ENCODE data around the gene SOX18.

SOX18 gene

DNA sequence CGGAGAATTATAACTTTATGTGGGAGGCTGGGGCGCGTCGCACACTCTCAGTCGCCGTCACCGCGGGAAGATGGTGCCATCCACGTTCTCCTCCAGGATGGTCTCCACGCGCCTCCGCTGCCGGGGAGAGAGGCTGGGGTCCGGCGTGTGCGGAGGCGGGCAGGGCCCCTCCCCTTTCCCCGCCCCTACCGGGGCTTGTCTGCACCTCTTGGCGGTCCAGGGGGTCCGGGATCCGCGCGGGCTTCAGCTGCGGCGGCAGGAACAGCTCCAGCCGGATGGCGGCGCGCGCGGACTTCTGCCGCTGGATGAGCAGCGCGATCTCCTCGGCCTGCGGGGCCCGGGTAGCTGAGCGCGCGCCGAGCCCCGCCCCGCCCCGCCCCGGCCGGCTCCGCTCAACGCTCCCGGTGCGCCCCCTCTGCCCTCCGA is 34.0 kb upstream of the SOX18 start:
- Mint-ChIP-seq H3K4me3 (peak overlapping the region; percentile 81), H3K9me3 (no peaks in the 10 kb centered on the region), H3K27me3 (peaks cover 2% of the 10 kb centered on the region), H3K27ac (no peak overlapping the region), H3K4me1 (peaks cover 35% of the 10 kb centered on the region), H3K36me3 (no peaks in the 10 kb centered on the region)

DNA sequence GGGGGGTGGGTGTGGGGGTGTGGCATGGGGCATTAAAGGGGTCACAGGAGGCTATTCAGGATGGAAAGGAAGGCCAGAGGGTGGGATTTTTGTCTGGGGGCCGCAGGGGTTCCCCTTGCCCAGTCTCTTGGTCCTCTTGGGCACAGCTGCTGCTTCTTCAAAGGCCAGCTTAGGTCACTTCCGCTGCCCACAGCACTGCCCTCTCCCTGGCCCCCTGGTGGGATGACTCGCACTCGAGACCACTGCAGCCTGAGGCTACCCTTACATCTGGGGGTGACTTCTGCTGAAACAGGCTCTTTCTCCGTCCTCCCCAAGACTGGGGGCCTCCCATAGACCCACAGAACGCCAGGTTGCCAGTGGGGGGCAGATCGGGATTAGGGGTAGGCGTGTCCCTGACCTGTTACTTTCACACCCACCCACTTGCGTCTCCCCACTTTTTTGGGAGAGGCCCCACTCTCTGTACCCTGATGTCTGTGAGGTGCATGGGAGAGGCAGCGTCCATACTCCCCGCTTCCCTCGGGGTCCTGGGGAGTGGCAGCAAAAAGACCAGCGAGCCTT is 33.5 kb upstream of the SOX18 start:
- Mint-ChIP-seq H3K4me3 (peak overlapping the region; percentile 81), H3K27me3 (peaks cover 2% of the 10 kb centered on the region), H3K9me3 (no peaks in the 10 kb centered on the region), H3K4me1 (peaks cover 37% of the 10 kb centered on the region), H3K27ac (no peak overlapping the region), H3K36me3 (no peaks in the 10 kb centered on the region)

DNA sequence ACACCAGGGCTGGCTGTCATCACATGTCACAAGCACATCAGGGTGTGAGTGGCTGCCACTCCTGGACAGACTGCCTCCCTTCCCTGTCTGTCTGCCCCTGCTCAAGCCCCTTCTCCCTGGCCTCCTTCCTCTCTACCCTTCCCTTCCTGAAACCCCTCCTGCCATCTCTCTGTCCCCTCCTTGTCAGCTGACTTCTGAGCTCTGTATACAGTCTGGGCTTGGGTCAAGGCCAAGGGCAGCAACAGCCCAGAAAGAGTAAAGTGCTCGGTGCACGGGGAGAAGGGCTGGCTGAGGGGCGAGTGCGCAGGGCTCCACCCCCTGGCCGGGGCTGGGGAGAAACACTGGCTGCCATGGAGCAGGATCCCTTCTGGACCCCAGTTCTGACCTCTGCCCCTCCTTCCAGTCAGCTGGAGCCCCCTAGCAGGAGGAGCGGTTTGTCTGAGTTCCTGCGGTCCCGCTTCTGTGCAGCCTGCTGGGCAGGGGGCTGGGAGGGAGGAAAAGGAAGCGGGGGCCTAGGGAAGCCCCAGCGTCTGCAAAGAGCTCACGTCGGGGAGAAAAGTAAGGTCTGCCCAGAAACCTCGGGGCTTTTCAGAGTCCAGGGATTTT is 32.8 kb upstream of the SOX18 start:
- Mint-ChIP-seq H3K27ac (no peak overlapping the region), H3K4me3 (peak overlapping the region; percentile 44), H3K27me3 (peaks cover 2% of the 10 kb centered on the region), H3K4me1 (peaks cover 40% of the 10 kb centered on the region), H3K9me3 (no peaks in the 10 kb centered on the region), H3K36me3 (no peaks in the 10 kb centered on the region)

DNA sequence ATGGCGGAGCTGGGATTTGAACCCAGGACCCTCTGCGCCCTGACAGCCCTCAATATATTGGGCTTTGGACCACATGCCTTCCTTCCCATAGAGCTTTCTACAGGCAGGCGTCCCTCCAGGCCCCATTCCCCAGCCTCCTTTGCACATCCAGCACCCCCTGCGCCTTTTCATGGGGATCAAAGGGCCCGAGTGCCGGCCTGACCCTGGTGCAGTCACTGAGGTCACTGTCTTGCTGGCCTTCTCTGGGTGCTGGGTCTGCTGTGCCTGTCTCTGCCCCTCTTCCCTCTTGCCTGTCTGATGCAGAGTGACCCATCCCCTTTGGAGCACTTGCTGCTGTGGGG is 32.2 kb upstream of the SOX18 start:
- H3K27ac Mint-ChIP-seq: no peak overlapping the region
- peaks cover 40% of the 10 kb centered on the region for H3K4me1 Mint-ChIP-seq
- H3K4me3 Mint-ChIP-seq: peak overlapping the region; percentile 24

DNA sequence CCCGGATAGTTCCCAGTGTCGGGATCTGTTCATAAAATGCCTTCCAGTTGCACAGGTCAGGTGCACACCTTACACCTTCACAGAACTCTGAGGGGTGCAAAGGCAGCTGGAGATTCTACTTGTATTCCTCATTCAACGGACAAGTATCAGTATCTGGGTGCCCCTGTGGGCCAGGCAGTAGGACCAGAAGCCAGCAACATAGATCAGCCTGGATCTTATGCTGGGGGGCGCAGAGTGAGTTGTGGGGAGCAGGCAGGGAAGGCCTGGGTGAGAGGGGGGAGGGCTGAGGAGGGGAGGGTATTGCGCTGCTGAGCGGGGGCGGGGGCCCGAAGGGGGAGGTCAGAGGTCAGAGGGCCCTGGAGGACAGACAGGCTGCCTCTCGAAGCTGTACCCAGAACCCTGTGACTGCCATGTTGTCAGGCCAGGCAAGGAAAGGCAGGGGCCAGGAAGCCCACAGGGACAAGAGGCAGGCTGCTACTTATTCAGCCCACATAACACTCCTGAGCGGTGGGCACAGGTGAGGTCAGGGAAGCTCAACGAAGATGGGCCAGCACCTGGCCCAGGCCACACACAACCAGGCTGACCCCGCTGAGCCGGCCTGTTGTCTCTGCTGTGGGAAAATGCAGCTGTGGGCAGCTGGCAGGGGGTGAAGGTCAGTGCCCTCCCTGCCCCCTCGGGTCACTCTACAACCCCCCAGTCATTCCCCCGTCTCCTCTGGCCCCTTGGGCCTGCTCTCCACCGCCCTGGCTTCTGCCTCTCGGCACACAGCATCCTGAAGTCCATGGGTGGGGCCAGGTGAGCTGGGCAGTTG is 31.6 kb upstream of the SOX18 start:
- H3K36me3 Mint-ChIP-seq: no peaks in the 10 kb centered on the region
- peak overlapping the region; percentile 17 for H3K27ac Mint-ChIP-seq
- no peaks in the 10 kb centered on the region for H3K9me3 Mint-ChIP-seq
- peak overlapping the region; percentile 72 for H3K4me3 Mint-ChIP-seq
- peaks cover 40% of the 10 kb centered on the region for H3K4me1 Mint-ChIP-seq
- H3K27me3 Mint-ChIP-seq: peaks cover 2% of the 10 kb centered on the region

More for the DNA sequence above, 32.2 kb upstream of the SOX18 start:
- H3K27me3 Mint-ChIP-seq: peaks cover 2% of the 10 kb centered on the region
- no peaks in the 10 kb centered on the region for H3K9me3 Mint-ChIP-seq
- H3K36me3 Mint-ChIP-seq: no peaks in the 10 kb centered on the region

DNA sequence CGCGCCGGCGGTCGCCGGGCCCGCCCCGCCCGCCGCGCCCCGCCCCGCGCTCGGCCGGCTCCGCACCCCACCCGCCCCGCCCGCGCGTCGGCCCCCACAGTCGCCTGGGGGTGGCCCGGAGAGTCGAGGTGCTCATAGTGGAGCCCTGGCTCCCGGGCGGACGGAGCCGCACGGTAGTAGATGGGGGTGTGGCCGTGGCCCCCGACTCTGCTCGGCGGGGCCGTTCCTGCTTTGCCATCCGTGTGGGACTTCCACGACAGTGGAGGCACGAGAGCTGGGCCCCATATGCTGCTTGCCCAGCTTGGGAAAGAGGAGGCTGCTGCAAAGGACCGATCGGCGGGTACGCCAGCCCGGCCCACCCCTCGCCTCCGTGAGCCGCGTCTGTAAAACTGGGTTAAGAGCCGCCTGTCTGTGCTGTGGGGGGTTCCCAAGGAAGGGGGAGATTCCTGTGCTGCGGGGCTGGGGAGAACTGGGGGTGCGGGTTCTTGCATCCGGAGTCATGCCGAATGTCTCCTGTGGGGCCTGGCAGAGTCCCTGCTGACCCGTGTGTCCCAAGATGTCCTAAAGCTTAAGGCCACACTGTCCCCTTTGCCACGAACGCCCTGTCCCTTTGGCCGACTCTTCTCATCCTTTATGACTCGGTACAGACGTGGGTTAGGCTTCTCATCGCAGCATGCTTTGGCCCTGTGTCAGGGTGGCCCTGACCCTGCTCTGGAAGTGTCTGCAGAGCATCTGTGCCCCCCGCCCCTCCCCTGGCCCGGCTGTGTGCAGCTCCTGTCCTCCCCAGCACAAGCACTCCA is 30.8 kb upstream of the SOX18 start, which contains the start of gene OPRL1:
OPRL1 (plus strand) TSS at position 70 of the 800 bp plus-strand sequence. CDS start 12,639 bp downstream, outside the sequence.
- Mint-ChIP-seq H3K4me3 (peak within 1 kb of the TSS; percentile 90), H3K27me3 (peaks cover 2% of the 10 kb centered on the region), H3K27ac (peak within 1 kb of the TSS; percentile 55), H3K4me1 (peaks cover 40% of the 10 kb centered on the region), H3K36me3 (no peaks in the 10 kb centered on the region), H3K9me3 (no peaks in the 10 kb centered on the region)

DNA sequence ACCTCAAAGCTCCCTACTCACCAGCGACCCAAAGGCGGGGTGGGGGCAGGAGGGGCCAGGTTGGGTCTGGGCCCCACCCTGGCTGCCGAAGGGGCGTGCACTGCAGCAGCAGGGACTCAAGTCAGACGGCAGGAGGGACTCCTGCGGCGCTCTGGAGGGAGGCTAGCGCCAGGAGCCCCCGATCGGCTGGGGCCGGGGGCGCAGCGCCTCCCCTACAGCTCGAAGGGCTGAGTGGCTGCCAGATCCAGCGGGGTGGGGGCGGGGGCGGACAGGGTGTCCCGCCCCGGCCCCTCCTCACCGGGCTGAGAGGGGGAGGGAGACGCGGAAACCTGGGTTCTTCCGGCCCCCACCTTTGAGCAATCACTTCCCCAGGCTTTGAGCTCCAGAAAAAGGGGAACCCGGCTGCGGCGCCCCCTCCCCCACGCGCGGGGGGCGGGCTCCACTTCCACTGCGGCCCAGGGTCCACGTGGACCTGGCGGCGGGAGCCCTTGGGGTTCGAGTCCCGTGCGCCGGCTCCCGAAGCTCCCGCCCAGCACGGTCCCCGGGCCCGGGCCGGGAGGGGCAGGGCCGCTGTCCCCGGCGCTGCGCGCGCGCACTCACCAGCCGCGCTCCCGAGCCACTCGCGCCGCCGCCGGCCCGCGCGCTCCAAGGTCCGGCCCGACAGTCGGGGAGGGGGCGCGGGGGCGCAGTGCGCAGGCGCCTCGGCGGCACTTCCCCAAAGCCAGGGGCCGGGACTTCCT is 30.0 kb upstream of the SOX18 start, which contains the start of gene RGS19:
RGS19 (minus strand) TSS at position 246 of the 740 bp plus-strand sequence. CDS start 2,632 bp downstream, outside the sequence.
- Mint-ChIP-seq H3K4me1 (peaks cover 39% of the 10 kb centered on the region), H3K9me3 (no peaks in the 10 kb centered on the region)

DNA sequence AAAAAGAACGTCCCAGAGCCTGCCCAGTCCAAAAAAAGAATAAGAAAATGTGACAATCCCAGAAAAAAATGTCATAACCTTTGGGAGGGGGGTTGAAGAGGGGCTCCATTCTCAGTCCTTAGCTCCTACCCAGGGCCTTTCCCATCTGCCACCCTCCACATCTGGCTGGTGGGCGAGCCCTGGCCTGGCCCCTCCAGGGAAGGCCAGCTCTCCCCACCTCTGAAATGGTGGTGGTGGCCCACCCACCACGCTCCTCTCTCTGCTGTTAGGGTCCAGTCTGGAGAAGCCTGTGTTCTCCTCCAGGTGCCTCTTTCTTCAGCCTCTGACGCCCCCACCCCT is 29.5 kb upstream of the SOX18 start:
- Mint-ChIP-seq H3K4me3 (peak overlapping the region; percentile 90), H3K9me3 (no peaks in the 10 kb centered on the region), H3K36me3 (no peaks in the 10 kb centered on the region), H3K4me1 (peaks cover 36% of the 10 kb centered on the region), H3K27ac (peak overlapping the region; percentile 14), H3K27me3 (no peaks in the 10 kb centered on the region)

More for the DNA sequence above, 30.0 kb upstream of the SOX18 start, which contains the start of gene RGS19:
- Mint-ChIP-seq H3K27me3 (peaks cover 2% of the 10 kb centered on the region), H3K4me3 (peak within 1 kb of the TSS; percentile 90), H3K27ac (peak within 1 kb of the TSS; percentile 55), H3K36me3 (no peaks in the 10 kb centered on the region)

DNA sequence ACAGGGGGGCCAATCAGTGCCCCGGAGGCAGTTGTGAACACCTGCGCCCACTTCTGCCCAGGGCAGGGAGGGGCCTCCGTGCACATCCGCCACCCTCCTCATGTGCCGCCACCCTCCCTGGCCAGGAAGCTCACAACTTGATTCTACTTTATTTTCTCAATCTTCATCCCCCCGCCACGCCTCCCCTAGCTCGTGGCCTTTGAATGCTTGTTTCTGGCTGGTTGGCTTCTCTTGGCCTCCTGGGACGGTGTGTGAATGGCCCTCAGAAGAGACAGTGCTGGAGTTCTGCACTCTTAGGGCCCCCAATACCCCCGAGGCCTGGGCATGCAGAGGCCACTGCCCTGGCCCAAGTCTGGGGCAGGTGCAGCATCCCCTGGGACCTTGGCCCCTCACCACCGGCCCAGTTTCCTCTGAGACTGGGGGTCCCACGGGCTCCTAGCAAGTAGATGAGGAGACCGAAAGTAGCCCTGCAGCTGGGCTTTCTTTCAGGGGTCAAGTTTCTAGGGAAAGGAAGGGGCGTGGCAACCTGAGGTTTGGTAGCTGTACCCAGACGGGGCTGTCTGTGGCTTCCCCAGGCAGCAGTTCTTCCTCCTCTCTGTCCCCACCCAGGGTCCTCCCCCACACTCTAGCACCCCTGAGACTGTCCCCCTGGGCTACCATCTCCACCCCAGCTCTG is 28.6 kb upstream of the SOX18 start:
- peak overlapping the region; percentile 90 for H3K4me3 Mint-ChIP-seq

DNA sequence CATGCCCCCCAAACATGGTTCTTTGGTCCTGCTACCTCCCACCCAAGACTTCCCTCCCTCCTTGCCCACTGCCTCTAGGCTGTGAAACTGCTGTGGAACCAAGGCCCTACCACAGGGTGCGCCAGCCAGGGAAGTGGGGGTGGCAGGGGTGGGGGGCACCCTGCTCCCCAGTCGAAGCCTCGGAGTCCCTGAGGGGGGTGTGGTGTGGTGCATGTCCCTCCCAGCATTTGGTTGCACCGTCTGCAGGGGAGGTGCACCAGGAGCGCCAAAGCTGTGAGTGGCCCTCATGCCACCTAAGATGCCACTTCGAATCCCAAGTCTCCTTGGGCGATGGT is 28.1 kb upstream of the SOX18 start:
- no peak overlapping the region for H3K27ac Mint-ChIP-seq
- no peaks in the 10 kb centered on the region for H3K9me3 Mint-ChIP-seq
- H3K36me3 Mint-ChIP-seq: no peaks in the 10 kb centered on the region
- peaks cover 28% of the 10 kb centered on the region for H3K4me1 Mint-ChIP-seq
- H3K4me3 Mint-ChIP-seq: peak overlapping the region; percentile 90
- no peaks in the 10 kb centered on the region for H3K27me3 Mint-ChIP-seq

More for the DNA sequence above, 28.6 kb upstream of the SOX18 start:
- Mint-ChIP-seq H3K9me3 (no peaks in the 10 kb centered on the region), H3K27ac (peak overlapping the region; percentile 84), H3K27me3 (no peaks in the 10 kb centered on the region), H3K4me1 (peaks cover 33% of the 10 kb centered on the region), H3K36me3 (no peaks in the 10 kb centered on the region)

DNA sequence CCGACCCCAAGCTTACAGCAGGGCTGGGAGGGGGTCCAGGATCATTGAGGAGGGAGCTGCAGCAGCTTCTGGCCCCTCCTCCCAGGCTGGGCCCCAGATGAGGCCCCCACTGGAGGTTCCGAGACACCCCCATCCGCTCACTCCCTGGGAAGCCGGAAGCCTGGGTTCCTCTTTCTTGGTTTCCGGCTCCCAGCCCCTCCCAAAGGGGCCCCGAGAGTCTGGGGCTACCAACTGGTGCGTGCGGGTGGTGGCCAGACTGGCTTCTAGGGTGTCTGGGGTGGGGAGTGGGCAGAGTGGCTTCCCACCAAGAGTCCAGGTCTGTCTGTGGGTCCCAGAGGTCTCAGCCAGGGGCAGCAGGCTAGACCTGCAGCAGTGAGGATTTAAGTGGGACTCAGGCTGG is 27.7 kb upstream of the SOX18 start:
- H3K4me3 Mint-ChIP-seq: peak overlapping the region; percentile 90
- no peaks in the 10 kb centered on the region for H3K36me3 Mint-ChIP-seq
- peaks cover 24% of the 10 kb centered on the region for H3K4me1 Mint-ChIP-seq
- no peaks in the 10 kb centered on the region for H3K27me3 Mint-ChIP-seq
- H3K27ac Mint-ChIP-seq: peak overlapping the region; percentile 46
- no peaks in the 10 kb centered on the region for H3K9me3 Mint-ChIP-seq

DNA sequence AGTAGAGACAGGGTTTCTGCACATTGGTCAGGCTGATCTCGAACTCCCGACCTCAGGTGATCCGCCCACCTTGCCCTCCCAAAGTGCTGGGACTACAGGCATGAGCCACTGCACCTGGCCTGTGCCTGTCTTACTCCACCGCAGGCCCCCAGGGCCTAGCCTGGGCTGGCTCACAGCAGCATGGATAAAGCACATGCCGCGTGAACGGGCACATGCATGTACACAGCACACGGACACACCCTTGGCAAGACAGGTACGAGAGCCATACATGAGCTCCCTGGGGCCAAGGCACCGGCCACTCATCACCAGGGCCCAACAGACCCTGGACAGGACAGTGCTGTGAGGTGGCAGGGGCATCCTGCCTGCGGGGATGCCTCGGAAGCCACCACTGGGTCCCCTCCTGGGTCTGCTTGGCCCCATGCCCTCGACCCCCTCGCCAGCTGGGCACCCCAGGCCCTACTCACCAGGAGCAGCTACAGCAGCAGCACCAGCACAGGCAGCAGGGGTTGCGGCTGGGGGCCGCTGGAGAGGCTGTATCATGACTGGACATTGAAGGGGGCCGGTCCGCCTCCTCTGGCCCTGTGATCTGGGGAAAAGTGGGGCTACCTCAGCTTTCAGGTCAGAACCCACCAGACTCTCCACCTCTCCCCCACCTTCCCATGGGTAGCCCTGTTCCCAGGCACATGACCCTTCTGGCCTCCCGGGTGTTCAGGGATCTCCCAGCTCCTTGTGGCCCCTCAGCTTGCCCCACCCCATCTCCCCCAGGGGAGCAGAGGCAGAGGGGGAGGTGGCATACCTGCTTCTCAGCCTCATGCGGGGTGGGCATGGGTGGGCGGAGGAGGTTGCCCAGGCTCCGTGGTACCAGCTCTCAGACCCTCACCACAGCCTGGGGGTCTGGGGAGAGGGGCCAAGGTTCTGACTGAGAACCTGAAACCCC is 26.9 kb upstream of the SOX18 start:
- Mint-ChIP-seq H3K4me3 (no peak overlapping the region), H3K27me3 (no peaks in the 10 kb centered on the region), H3K4me1 (peaks cover 17% of the 10 kb centered on the region), H3K36me3 (no peaks in the 10 kb centered on the region), H3K9me3 (no peaks in the 10 kb centered on the region), H3K27ac (no peak overlapping the region)

DNA sequence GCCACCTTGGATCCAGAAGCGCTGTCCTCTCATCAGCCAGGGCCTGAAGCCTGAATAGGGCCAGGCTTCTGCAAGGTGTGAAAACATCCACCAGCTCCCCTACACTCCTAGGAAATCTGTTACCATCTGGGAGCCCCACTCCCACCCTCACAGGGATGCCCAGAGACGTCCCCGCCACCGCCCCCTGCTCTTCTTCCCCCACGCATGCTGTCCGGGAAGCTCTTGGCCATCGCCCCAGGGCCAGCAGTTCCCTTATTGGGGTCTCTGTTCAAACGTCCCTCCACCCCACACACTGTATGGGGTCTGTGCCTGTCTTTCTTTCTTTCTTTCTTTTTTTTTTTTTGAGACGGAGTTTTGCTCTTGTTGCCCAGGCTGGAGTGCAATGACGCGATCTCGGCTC is 26.1 kb upstream of the SOX18 start:
- no peak overlapping the region for H3K27ac Mint-ChIP-seq

DNA sequence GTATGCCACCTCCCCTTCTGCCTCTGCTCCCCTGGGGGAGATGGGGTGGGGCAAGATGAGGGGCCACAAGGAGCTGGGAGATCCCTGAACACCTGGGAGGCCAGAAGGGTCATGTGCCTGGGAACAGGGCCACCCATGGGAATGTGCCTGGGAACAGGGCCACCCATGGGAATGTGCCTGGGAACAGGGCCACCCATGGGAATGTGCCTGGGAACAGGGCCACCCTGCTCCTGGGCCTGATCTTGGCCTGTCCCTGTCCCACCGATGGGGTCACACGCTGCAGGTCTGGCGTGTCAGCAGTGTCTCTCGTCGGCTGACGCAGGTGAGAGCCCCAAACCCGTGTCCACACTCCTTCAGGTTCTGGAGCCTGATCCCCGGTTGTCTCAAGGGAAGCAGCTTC is 25.5 kb upstream of the SOX18 start:
- H3K27me3 Mint-ChIP-seq: no peaks in the 10 kb centered on the region
- no peak overlapping the region for H3K4me3 Mint-ChIP-seq
- H3K9me3 Mint-ChIP-seq: no peaks in the 10 kb centered on the region
- no peaks in the 10 kb centered on the region for H3K36me3 Mint-ChIP-seq
- peaks cover 13% of the 10 kb centered on the region for H3K4me1 Mint-ChIP-seq
- H3K27ac Mint-ChIP-seq: no peak overlapping the region

More for the DNA sequence above, 26.1 kb upstream of the SOX18 start:
- no peaks in the 10 kb centered on the region for H3K36me3 Mint-ChIP-seq
- no peaks in the 10 kb centered on the region for H3K9me3 Mint-ChIP-seq
- H3K27me3 Mint-ChIP-seq: no peaks in the 10 kb centered on the region
- H3K4me1 Mint-ChIP-seq: peaks cover 14% of the 10 kb centered on the region
- no peak overlapping the region for H3K4me3 Mint-ChIP-seq

Data from activated naive CD4-positive, alpha-beta T cell treated with anti-CD3 and anti-CD28 coated beads, Interleukin-2, amount 50 U/mL, for 24 hours (primary cell).